Amniotic epithelial cell (primary cell): ENCODE results near the gene PGP.
A peak's percentile ranks its signal among the peaks of the same experiment; 100 is the strongest.

Experiments
- DNase-seq: peaks from one replicate; pipeline ENCODE4 v3.0.0-alpha.2; 2010; ENCODE audit warnings: low read depth

The PGP gene

DNA sequence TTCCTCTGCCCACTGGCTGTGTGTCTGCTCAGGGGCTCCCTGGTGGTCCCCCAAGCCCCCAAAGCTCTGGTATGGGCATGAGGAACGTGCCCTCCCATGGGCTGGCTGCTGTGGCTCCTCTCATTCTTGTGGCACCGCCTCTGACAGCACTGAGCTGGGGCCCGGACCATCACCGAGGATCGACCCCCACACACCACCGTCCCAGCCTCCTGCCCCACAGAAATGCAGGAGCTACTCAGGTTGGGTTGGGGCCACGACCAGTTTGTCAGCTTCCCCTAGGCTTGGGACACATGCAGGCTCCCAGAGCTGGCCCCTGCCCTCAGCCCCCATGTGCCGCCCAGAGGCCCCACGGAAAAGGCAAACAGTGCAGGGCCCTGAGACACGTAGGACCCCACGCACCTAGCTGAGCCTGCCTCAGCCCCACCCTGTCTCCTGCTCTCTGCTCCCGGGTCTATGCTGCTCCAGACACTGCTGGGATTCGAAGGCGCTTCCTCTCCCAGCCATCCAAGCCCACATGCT lies 15.0 kb downstream of the PGP start:
- DNase-seq = no peak

DNA sequence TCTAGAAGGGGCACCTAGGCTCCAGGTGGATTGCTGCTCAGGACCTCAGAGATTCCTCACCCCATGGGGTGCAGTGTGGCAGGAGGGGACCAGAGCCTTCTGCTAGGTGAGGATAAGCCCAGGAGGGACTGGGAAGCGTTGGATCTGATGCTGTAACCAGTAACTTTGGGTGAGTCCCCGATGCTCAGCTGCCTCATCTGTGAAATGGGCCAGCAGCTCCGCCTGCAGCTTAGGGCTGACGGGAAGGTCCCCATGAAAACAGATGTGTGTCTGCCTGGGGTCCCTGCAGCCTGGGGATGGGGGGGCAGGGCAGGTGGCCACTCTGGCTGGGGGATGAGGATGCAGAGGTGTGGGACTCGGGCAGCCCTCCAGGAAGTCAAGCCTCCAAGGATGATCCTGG lies 15.5 kb downstream of the PGP start:
- no peak for DNase-seq

DNA sequence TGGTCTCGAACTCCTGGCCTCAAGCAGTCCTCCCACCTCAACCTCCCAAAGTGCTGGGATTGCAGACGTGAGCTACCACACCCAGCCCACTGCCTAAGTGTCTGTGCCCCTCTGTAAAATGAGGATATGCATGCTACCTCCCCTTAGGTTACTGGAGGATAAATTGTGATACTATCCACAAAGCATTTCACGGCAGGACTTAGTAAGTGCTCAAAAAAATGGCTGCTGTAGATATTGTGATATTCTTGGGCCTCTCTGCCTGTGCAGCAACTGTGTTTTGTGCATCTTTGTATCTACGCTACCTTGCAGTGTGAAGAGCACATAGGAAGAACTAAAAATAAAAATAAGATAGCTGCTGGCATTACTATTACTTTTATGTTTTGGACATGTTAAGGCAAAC lies 16.4 kb downstream of the PGP start:
- no peak for DNase-seq

DNA sequence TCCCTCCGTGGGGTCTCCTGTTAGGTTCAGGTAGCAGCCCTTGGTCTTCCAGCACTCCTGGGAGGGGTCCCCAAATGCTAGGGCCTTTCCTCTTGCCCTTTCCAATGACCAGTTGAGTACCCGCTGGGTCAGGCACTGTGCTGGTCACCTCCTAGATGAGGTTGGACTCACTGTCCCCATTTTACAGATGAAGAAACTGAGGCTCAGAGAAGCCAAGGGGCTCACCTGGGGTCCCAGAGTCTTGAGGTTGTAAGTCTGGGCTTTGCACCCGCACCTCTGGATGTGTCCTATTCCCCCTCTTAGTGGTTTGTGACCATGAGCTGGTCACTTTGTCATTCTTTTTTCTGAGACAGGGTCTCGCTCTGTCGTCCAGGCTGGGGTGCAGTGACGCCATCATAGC lies 16.9 kb downstream of the PGP start:
- DNase-seq = no peak

DNA sequence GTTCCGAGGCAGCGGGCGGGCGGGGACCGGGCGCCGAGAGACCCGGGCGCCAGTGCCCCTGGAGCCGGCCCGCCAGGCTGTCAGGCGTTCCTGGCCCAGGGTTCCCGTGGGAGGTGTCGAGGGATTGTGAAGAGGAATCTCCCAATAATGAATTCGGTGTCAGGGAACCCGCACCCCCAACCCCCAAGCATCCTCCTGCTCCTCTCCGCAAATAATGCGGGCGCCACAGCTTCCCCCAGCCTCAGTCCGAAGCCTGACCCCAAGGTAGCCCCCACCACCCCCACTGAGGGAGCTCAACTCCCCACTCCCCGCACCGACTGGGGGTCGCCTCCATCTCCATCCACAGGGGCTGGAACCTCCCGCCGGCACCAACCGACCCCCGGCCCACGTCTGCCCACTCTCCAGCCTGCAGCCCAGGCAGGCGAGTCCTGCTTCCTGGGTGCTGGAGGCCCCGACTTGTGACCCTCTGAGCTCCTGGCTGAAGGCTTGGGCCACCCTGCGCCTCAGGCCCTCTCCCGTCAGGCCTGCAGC lies 17.6 kb downstream of the PGP start:
- DNase-seq = no peak

DNA sequence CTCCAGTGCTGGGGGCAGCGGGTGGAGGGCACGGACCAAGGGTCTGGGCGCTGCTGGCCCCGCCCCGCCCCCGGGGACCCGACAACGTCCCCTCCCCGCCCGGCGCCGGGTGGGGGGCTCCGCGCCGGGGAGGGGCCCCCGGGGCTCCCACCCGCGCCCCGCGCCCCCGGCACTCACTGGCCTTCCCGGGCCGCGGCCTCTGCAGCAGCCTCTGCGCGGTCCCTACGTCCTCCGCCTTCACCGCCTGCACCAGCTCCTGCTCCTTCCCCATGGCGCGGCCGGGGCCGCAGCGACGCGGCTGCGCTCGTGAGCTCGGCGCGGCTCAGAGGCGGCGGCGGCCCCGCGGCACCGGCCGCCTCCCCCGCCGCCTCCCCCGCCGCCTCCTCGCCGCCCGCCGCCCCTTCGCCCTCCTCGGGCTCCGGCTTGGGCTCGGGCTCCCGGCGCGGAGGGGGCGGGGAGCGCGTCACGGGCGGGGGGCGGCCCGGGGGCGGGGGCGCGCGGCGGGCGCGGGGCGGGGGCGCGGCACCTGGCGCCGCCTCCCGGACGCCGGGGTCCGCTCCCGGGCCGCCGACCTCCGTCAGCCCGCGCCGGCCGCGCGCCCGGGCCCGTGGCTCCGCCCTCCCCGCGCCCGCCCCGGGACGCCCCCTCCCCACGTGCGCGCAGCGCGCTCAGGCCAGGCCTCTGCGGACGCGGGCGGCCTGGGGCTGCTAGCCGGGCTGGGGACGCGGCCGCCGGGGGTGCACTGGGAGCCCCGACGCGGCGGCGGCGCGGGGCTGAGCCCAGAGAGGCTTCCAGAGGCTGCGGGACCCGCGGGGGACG lies 18.3 kb downstream of the PGP start, which contains the start of gene CASKIN1:
Gene CASKIN1 (minus strand): TSS at position 444 of the 819 bp plus-strand sequence. CDS start 173 bp downstream, at position 271.
- DNase-seq = no peak

DNA sequence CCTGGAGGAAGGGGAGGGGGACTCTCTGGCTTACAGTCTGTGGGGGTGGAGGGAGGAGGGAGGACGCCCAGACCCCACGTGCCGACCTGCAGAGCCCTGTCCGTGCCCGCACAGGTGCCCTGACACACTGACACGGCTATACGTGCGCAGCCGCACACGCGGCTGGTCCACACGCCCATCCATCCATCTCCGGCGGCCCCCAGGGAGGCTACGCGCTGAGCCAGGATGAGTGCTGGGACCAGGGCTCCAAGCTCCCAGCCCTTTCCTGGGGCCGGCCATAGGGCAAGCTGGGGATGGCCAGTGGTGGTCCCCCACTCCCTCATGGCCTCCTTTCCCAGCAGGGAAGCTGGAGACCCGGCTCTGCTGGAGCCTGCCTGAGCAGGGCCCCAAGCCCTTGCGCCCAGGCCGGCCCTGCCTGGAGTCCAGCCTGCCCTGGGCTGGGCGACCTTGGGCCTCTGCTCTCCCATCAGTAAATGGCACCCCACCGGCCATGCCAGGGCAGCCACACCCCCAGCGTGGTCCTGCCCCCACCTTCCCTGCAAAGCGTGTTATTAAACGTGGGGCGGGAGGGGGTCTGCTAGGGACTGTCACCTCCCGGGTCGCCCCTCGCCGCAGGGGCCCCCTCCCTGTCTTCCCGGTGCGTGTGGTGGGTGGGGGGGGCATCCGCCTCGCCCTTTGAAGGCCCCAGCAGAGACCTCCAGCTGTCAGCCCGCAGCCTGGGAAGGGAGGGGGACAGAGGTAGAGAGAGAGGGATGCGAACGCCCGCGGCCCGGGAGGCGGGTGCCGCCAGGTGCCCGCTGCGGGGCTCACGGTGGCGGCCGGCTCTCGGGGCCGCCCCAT lies 19.1 kb downstream of the PGP start:
- DNase-seq = no peak

DNA sequence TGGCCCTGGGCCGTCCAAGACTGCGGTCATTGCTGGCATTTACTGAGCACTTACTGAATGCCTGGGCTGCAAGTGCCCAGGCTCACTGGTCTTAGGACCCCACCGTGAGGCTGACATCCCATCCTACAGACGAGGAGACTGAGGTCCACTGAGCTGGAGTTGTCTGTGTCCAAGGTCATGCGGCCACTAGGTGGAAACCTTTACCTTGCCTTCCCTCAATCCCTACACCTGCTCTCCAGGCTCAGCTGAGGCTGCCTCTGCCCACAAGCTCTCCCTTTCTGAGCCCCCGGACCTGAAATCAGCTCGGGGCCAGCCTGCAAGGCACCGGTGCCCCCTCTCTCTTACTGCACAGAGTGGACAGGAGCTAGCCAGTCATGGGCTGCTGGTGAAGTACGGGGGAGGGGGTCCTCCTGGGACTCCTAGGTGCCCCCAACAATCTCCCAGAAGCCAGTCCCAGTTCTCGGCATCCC lies 19.8 kb downstream of the PGP start:
- peak; percentile 49 for DNase-seq

DNA sequence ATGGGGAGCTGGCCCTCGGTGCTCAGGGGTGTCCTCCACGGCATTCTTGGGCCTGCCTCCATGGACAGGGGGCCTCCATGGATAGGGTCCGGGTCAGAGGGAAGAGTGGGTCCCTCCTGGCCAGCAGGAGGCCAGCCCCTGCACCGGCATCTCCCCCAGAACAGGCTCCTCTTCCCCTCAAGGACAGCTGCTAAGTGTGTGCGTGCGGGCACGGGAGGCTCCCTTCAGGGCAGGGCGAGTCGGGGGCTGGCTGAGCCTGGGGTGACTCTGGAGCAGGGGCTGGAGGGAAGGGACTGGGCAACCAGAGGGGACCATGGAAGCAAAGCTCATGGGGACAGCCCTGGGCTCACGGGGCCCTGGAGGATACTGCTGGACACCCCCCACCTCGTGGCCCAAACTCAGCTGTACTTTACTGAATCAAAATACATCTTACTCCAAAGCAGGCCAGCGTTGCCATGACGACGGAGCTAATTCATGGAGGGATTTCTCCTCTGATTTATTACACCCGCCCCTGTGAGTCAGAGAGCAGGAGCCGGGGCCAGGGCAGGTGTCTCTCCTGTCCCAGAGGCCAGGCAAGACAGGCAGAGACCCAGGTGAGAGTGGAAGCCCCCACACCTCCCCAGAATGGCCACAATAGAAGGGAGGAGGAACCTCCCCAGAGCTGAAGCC lies 20.3 kb downstream of the PGP start:
- peak; percentile 78 for DNase-seq

DNA sequence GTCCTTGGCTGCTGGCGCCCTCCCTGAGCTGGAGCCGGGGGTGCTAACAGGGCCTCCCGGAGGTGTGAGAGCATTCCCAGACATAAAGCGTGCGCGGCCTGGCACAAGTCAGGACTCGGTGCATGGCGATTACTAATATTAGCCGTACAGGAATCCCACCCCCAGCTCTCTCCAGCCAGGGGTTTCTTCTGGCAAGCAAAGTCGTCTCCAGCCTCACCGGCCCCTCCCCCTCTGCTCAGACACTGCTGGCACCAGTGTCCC lies 23.3 kb downstream of the PGP start:
- no peak for DNase-seq

DNA sequence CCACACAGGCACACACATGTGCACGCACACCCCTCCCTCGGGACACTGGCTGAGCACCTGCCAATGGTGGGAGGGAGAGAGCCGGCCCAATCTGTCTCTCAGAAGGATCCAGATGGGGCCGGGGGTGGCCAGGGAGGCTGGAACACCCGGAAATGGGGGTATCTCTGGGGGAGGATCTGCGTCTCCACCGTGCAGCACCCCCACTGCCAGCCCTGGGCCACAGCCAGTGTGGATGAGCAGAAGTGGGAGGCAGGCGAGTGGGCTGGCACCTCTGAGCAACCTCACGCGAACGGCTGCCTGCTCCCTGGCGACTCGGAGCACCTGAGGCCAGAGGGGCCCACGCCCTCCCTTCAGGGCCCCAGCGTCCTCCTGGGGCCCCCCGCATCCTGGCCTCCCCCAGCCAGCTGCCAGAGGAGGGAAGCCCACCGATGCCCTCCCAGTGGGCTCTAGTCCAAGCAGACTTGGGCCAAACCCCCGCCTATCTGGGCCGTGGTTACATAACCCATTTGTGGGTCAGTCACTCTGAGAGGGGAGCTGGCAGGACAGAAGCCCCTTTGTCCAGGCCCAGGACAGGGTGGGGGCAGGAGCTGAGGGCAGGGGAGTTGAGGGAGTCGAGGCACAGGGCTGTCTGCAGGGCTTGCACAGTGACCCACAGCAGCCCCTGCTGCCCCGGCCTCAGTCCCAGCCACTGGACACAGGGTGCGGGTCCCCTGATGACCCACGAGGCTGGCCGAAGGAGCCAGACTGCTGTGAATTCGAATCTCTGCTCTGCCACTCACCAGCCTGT lies 23.8 kb downstream of the PGP start:
- no peak for DNase-seq

DNA sequence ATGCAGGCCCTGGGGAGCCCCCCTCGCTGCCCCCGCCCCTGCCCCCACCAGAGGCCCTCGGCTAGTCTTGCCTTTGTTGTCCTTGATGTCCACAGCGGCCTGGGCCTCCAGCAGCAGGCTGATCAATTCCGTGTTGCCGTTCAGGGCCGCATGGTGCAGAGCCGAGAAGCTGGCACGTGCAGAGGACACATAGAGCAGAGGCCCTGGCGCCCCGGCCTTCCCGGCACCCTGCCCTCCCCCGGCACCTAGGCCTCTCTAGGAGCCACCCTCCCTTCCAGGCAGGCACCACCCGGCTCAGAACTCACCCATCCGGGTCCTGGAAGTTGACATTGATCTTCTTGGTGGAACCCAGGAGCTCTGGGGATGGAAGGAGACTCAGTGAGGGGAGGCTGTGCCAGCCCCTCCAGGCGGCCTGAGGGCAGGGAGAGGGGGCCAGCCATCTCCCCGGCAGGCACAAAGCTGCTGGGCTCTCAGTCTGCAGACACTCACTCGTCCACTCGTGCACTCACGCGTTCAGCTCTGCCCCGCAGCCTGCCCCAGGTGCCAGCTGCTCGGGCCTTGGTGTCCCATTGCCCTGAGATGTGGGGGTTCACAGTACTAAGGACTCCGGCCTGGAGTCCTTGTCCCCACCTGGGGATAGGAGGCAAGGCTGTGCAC lies 24.5 kb downstream of the PGP start:
- no peak for DNase-seq

DNA sequence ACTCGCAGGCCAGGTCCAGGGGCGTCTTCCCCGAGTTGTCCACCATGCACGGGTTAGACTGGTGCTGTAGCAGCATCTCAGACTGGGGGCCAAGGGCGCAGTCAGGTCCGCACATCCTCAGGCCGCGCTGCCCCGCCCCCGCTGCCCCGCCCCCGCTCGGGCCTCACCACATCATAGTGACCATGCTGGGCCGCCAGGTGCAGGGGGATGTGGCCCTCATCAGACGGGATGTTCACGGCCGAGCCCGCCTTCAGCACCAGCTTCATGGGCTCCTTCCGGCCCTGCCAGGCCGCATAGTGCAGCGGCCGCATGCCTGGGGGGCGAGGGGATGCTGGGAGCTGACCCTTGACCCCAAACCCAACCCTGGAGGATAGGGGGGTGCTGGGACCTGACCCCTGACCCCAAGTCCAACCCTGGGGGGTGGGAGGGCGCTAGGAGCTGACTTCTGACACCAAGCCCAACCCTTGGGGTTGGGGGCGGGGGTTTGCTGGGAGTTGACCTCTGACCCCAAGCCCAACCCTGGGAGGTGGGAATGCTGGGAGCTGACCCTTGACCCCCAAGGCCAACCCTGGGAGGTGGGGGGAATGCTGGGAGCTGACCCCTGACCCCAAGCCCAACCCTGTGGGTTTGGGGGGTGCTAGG lies 25.3 kb downstream of the PGP start:
- DNase-seq = no peak

DNA sequence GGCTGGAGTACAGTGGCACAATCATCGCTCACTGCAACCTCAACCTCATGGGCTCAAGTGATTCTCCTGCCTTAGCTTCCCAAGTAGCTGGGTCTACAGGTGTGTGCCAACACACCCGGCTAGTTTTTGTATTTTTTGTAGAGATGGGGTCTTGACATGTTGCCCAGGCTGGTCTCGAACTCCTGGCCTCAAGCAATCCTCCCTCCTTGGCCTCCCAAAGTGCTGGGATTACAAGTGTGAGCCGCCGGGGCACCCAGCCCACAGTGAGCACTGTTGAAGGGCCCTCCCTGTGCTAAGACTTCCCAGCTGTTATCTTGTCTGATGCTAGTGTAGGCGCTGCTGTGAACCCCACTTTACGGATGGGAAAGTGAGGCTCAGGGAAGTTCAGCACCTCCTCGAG lies 26.2 kb downstream of the PGP start:
- no peak for DNase-seq

DNA sequence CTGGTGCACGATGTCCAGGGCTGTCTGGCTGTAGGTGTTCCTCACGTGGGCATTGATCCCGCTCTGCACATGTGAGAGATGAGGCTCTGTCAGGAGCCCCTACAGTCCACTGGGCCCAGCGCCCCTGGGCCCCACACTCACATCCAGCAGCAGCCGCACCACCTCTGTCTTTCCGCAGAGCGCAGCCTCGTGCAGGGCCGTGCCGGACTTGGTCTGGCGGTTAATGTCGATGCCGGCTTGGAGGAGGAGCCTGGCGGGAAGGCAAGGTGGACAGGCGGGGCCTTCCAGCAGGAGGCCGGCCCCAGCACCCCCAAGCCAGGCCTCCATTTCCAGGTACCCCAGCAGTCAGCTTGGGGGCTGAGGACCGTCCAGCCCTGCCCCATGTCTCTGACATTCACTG lies 27.4 kb downstream of the PGP start:
- no peak for DNase-seq

DNA sequence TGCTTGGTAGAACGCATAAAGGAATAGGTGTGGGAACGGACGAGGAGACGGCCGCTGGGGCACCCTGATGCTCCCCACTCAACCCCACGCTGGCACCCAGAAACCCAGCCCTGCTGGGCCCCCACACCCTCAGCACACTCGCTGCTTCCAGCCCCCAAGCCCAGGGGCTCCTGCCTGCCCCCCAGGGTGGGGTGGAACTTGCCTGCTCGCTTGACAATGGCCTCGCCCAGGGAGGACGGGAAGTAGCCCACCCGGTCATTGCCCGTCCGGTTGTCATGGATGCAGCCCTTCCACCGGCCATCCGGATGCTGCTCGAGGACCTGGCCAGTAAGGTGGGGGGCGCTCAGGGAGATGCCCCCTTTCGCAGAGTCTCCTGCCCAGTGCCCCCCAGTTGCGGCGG lies 28.1 kb downstream of the PGP start:
- no peak for DNase-seq

DNA sequence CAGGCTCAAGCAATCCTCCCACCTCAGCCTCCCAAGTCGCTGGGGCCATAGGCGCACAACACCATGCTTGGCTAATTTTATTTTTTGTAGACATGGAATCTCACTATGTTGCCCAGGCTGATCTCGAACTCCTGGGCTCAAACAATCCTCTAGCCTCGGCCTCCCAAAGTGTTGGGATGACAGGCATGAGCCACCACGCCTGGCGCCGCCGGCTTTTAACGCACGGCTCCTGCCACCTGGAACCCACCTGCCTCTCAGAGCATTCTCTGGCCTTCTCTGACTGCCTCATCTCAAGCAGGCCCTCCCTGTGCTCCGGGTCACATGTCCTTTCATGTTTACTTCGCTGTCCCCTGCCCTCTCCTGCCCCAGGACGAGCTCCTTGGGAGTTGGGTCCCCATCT lies 28.6 kb downstream of the PGP start:
- DNase-seq = no peak

DNA sequence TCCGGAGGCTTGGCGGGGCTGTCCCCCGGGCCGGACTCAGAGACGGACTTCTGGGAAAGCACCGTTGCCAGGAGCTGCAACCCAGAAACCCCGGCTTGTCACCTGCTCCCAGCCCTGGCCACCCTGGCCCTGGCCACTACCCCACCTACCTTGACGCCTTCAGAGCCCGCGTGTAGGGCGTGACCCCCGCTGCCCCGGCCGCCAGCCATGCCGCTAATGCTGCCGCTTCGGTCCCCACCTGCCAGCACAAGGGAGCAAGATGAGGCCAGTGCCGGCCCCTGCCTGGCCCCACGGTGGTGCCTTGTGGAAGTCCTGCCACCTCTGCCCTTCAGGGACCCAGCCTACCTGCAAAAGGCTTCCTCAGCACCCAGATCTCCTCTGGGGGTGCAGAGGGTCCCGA lies 29.7 kb downstream of the PGP start:
- DNase-seq = no peak

DNA sequence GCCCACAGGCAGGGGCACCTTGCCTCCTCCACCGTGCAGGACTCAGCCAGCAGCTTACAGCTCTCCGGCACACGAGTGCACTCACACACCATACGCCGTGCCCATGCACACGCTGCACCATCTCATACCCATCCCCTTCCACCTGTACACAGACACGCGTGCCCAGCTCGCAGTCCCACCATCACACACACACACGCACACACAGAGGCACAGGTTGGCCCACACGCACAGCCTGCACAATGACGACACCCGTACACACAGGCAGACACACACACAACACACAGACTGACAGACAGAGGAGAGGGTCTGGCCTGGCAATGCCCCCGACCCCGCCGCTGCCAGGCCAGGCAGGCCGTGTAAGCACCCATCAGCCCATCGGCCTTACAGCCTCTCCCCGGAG lies 30.3 kb downstream of the PGP start:
- DNase-seq = no peak

DNA sequence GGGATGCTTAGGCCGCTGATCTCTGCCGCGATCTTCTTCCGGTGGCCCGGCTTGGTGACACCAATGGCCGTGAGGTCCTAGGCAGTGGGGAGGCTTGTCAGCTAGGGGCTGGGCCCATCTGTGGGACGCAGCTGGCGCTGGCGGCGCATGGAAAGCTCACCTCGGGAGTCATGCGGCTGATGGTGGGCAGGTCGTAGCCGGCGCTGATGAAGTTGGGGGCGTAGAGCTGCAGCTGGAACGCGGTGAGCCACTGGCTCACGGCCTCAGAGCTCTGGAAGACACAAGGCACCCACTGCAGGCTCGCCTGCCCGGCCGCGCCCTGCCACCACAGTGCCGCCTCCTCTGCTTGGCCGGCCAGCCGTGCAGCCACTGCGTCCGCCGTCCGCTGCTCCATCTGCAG lies 31.0 kb downstream of the PGP start:
- no peak for DNase-seq

DNA sequence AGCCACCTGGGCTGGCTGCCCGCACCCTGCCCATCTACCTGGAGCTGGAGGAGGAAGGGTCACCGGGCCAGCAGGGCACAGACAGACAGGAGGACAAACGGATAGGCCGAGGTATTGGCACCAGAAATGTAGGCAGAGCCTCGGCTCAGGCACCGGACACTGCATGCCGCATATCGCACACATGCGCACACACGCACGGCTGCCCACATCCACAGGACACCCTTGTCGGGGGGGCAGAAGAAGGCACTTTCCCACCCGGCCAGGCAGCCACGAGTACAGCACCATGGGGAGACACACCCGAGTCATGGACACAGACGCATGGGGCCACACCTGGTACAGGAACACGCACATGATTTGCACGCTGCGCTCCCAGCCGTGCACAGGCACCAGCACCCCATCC lies 32.7 kb downstream of the PGP start:
- no peak for DNase-seq
